Tibial nerve (tissue), 4 donors: ENCODE results near the gene CENPM. TPM values are rescaled to one million over a fixed set of nuclear protein-coding genes. Genes with fewer than 3 reads are reported as not detected.

Source experiments
- DNase-seq, 2 donors: peaks; one replicate each; pipeline ENCODE4 v3.0.0-alpha.2; 2019; ENCODE audit warnings: low spot score in 2 of 2
- H3K27ac ChIP-seq, 4 donors: fragments of 200-600 bp; sonication (generic) in 3 of 4; one replicate each; pipeline ENCODE4 v1.5.1; 2017 to 2019; ENCODE audit warnings: mild to moderate bottlenecking in 1 of 4
- H3K27me3 ChIP-seq, 2 donors: fragments of 200-600 bp; sonication (generic) in 1 of 2; one replicate each; pipeline versions ENCODE4 v1.5.1 to v1.6.0; 2017 to 2019
- H3K36me3 ChIP-seq, 3 donors: fragments of 200-600 bp; sonication (generic); one replicate each; pipeline ENCODE4 v1.5.1; 2018 to 2019
- H3K4me1 ChIP-seq, 4 donors: fragments of 200-600 bp; sonication (generic) in 3 of 4; one replicate each; pipeline ENCODE4 v1.5.1; 2017 to 2019
- H3K4me3 ChIP-seq, 4 donors: fragments of 200-600 bp; sonication (generic) in 3 of 4; one replicate each; pipeline ENCODE4 v1.5.1; 2017 to 2019; ENCODE audit warnings: mild to moderate bottlenecking in 1 of 4, moderate library complexity in 1 of 4
- H3K9me3 ChIP-seq, 4 donors: fragments of 200-600 bp; sonication (generic) in 3 of 4; one replicate each; pipeline ENCODE4 v1.5.1; 2017 to 2019
- EP300 ChIP-seq, 2 donors: sonication (generic); formaldehyde crosslinking; IDR thresholded peaks; one replicate each; pipeline ENCODE4 v1.6.1; 2017; ENCODE audit warnings: antibody characterized with exemption in 2 of 2, mild to moderate bottlenecking in 1 of 2
- POLR2A ChIP-seq, 2 donors: fragments of 450-650 bp; IDR thresholded peaks; one replicate each; pipeline ENCODE4 v1.6.1; 2017; ENCODE audit warnings: antibody characterized with exemption in 2 of 2, mild to moderate bottlenecking in 2 of 2, moderate library complexity in 2 of 2
- WGBS, 2 donors: methylation state at CpG; one replicate each; pipeline ENCODE4 v1.1.5; 2018; 5-methylcytosine and 5-hydroxymethylcytosine counted together
- total RNA-seq, 4 donors: library from RNA; depleted of rRNA; stranded (reverse); fragments of >200 nt; gene quantifications; one replicate each; pipeline ENCODE4 v1.1.0, GENCODE V29; 2016
- TF ChIP-seq, protein P1 (sequence below), 5 experiments: fragments of 200-600 bp in 3 of 5; fragments of 450-650 bp in 2 of 5; sonication (generic) in 3 of 5; IDR thresholded peaks; one replicate each; pipeline ENCODE4 v1.5.1; 2016 to 2019; ENCODE audit warnings: antibody characterized with exemption in 5 of 5, mild to moderate bottlenecking in 3 of 5, moderate library complexity in 2 of 5

The CENPM gene
- total RNA-seq, 4 donors from 2014 or later, result 5.0 to 5.1 TPM; not detected in 2

DNA sequence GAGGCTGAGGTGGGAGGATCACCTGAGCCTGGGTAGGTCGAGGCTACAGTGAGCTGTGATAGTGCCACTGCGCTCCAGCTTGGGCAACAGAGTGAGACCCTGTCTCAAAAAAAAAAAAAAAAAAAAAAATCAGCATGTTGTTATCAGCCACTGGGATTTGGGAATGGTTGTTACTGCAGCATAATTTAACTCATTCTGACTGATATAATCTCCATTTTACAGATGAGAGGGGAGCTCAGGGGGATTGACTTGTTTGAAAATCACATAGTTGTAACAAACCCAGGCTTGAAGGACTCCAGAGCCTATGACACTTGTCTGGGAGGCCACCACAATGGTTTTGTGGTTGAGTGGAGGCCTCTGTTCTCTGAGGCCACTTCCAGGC is 19.3 kb upstream of the CENPM start:
- WGBS, 2 donors, result 94 to 98% methylated on average over 2 of the region's 2 CpGs
- TF ChIP-seq EP300 (IDR thresholded peaks at IDR 0.05) (no peak), POLR2A (IDR thresholded peaks at IDR 0.05) (no peak)
- TF ChIP-seq, protein P1, sequence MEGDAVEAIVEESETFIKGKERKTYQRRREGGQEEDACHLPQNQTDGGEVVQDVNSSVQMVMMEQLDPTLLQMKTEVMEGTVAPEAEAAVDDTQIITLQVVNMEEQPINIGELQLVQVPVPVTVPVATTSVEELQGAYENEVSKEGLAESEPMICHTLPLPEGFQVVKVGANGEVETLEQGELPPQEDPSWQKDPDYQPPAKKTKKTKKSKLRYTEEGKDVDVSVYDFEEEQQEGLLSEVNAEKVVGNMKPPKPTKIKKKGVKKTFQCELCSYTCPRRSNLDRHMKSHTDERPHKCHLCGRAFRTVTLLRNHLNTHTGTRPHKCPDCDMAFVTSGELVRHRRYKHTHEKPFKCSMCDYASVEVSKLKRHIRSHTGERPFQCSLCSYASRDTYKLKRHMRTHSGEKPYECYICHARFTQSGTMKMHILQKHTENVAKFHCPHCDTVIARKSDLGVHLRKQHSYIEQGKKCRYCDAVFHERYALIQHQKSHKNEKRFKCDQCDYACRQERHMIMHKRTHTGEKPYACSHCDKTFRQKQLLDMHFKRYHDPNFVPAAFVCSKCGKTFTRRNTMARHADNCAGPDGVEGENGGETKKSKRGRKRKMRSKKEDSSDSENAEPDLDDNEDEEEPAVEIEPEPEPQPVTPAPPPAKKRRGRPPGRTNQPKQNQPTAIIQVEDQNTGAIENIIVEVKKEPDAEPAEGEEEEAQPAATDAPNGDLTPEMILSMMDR (IDR thresholded peaks at IDR 0.05), result no peak
- H3K9me3 ChIP-seq, result no peaks in the 10 kb centered on the region

DNA sequence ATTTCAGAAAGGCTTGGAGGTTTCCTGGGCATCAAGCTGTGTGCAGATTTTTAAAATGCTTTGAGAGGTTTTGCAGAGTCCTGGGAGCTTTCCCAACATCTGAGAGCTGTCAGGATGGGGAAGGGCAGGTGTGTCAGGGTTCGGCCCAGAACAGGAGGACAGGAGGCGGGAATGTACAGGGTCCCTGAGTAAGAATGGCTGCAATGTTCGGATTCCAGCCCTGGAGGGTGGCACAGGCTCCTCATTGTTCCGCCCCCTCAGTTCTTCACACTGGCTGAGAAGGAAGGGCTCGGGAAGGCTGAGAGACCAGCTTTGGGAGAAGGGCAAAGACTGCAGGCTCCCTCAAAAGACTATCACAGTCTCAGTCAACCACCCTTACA is 17.1 kb upstream of the CENPM start:
- Histone ChIP-seq H3K27ac (peak overlapping the region; percentile 65 to 88 (median 78)), H3K4me1 (peaks cover 0 to 55% (median 11%) of the 10 kb centered on the region in 4 donors), H3K36me3 (no peaks in the 10 kb centered on the region), H3K27me3 (no peaks in the 10 kb centered on the region), H3K9me3 (no peaks in the 10 kb centered on the region), H3K4me3 (no peak overlapping the region)
- TF ChIP-seq, protein P1 (IDR thresholded peaks at IDR 0.05), result no peak
- peak; percentile 0 to 5 for TF ChIP-seq EP300 (IDR thresholded peaks at IDR 0.05)
- 34 to 42% methylated on average over 5 of the region's 5 CpGs for WGBS, 2 donors
- no peak for DNase-seq

More for the DNA sequence above, 19.3 kb upstream of the CENPM start:
- H3K36me3 ChIP-seq, result no peaks in the 10 kb centered on the region
- no peak overlapping the region for H3K4me3 ChIP-seq
- H3K4me1 ChIP-seq, result peaks cover 0 to 37% (median 9%) of the 10 kb centered on the region in 4 donors
- no peaks in the 10 kb centered on the region for H3K27me3 ChIP-seq
- no peak for DNase-seq
- peak overlapping the region in 2 of 4 donors; percentile 82 to 88 for H3K27ac ChIP-seq

DNA sequence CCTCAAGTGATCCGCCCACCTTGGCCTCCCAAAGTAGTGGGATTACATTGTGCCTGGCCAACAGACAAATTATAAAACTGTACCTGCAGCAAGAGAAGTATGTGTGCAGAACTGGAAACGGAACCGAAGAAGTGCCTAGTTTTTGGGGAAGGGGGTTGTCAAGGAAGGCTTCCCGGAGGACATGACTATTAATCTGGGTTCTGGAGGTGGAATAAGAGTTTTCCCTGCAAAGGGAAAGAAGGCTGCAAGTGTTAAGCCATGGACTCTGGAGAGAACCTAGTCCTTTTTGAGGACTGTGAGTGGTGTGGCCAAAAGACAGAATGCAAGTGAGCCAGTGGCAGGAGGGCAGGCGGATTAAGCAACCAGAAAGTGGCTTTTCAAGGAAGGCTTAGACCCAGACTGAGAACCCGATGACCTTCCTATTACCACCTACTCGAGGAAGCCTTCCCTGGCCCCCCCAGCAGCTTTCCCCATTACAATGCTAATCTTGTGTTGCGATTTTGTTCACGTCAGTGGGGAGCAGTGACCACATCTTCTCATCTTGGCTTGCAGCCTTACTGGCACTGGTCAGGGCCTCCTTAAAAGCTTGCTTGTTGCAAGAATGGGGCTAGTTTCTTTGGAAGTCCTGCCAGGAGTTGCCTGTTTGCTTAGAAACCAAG is 16.6 kb upstream of the CENPM start:
- TF ChIP-seq, protein P1 (IDR thresholded peaks at IDR 0.05), result peak in 2 of 5 experiments; percentile 19 to 24
- TF ChIP-seq POLR2A (IDR thresholded peaks at IDR 0.05) (no peak), EP300 (IDR thresholded peaks at IDR 0.05) (peak; percentile 19 to 82)
- Histone ChIP-seq H3K9me3 (no peaks in the 10 kb centered on the region), H3K36me3 (no peaks in the 10 kb centered on the region), H3K27ac (peak overlapping the region; percentile 65 to 88 (median 78)), H3K4me3 (no peak overlapping the region), H3K27me3 (no peaks in the 10 kb centered on the region), H3K4me1 (peaks cover 0 to 52% (median 11%) of the 10 kb centered on the region in 4 donors)
- WGBS, 2 donors, result 57 to 60% methylated on average over 9 of the region's 9 CpGs
- peak in 1 of 2 donors; percentile 17 for DNase-seq

DNA sequence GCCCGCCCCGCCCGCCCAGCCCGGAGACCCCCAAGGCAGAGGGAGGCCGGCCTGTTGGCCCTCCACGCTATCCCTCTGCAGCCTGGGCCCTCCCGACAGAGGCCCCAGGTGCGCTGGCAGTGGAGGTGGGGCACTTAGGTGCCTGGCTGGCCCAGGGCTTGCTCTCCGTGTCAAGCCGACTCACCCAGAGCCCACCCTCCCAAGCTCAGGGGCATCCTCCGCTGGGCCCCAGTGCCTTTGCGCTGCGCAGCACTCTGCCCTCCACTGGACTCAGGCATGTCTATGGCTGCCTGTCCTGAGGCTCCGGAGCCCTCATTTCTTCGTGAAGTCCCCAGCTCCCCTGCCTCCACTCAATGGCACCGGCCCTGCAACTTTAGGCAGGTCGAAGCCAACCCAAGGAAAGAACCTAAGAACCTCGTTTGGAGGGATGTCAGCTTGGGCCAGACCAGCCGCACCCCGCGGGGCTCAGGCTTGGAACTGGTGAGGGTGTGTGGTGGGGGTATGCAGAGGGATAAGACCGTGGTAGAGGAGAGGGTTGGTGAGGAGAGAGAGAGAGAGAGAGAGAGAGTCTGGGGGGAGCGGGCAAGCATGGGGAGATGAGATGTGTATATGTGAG is 11.1 kb upstream of the CENPM start:
- 65 to 74% methylated on average over 11 to 17 of the region's 23 CpGs for WGBS, 2 donors
- H3K36me3 ChIP-seq, result no peaks in the 10 kb centered on the region
- no peaks in the 10 kb centered on the region for H3K9me3 ChIP-seq
- H3K4me1 ChIP-seq, result peaks cover 0 to 36% (median 7%) of the 10 kb centered on the region in 4 donors
- TF ChIP-seq POLR2A (IDR thresholded peaks at IDR 0.05) (no peak), EP300 (IDR thresholded peaks at IDR 0.05) (no peak)
- TF ChIP-seq, protein P1 (IDR thresholded peaks at IDR 0.05), result no peak
- peak overlapping the region in 2 of 4 donors; percentile 24 to 36 for H3K4me3 ChIP-seq
- H3K27ac ChIP-seq, result peak overlapping the region in 3 of 4 donors; percentile 3 to 88 (median 4)
- DNase-seq, result no peak
- H3K27me3 ChIP-seq, result no peaks in the 10 kb centered on the region

DNA sequence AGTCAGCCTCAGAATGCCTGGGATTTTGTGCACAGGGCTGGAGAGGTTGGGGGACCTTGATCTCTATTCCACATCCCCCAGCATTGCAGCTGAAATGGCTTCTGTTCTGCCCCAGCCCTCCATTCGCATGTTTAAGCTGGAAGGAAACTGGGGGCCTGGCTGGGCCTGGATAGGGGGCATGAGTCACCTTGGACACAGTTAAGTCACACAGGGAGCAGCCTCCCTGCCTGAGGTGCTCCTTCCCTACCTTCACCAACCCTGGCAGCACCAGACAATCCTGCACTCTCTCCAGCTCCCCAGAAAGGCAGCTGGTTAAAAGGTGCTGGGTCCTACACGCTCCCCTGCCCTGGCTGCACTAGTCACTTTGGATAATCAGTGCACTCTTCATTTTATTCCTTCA is 5.8 kb upstream of the CENPM start:
- no peak for TF ChIP-seq EP300 (IDR thresholded peaks at IDR 0.05)
- no peaks in the 10 kb centered on the region for H3K27me3 ChIP-seq
- WGBS, 2 donors, result 91 to 100% methylated on average over 2 of the region's 2 CpGs

More for the DNA sequence above, 5.8 kb upstream of the CENPM start:
- H3K4me1 ChIP-seq, result peaks cover 0 to 6% (median 2%) of the 10 kb centered on the region in 4 donors
- H3K36me3 ChIP-seq, result no peaks in the 10 kb centered on the region
- H3K9me3 ChIP-seq, result no peaks in the 10 kb centered on the region
- no peak for DNase-seq
- no peak overlapping the region for H3K27ac ChIP-seq
- no peak overlapping the region for H3K4me3 ChIP-seq
